ENCODE results near the gene SERINC5. TPM values are rescaled to one million over a fixed set of nuclear protein-coding genes. Genes with fewer than 3 reads are reported as not detected.
"Not testable (repeated sequence)": the region's sequence is repeated elsewhere in the genome, so short reads cannot be mapped to it uniquely, and the experiment has no call there.

SERINC5 gene
- total and polyA plus RNA-seq, 3 donors from 2014 or later: 62.3 to 217 (median 158) TPM

DNA sequence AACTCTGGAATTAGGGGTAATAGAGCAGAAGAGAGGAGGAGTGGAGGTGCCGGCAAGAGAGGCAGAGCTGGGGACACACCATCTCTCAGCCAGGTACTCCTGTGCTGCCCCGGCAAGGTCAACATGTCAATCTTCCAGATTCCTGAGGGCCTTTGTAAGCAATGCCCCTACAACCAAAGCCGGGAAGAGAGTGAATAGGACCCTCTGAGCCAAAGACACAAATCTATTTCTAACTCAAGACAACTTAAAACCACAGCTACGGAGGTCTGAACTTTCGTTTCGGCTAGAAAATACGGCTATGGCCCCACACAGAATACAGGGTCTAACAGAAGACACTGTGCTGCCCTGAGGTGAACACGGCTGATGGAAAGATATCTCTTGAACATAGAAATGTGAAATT lies 66.6 kb downstream of the SERINC5 start:
- WGBS, 2 donors: 32 to 37% methylated on average over 8 of the region's 8 CpGs
- Histone ChIP-seq H3K4me1 (peaks cover 85% of the 10 kb centered on the region), H3K36me3 (ENCODE audit: low read depth, missing control alignments) (no peaks in the 10 kb centered on the region), H3K27me3 (no peaks in the 10 kb centered on the region), H3K4me3 (peak overlapping the region in 1 of 2 donors; percentile 21), H3K9me3 (no peaks in the 10 kb centered on the region), H3K27ac (peak overlapping the region; percentile 78 to 89)
- no peak for DNase-seq
- TF ChIP-seq, protein P1, sequence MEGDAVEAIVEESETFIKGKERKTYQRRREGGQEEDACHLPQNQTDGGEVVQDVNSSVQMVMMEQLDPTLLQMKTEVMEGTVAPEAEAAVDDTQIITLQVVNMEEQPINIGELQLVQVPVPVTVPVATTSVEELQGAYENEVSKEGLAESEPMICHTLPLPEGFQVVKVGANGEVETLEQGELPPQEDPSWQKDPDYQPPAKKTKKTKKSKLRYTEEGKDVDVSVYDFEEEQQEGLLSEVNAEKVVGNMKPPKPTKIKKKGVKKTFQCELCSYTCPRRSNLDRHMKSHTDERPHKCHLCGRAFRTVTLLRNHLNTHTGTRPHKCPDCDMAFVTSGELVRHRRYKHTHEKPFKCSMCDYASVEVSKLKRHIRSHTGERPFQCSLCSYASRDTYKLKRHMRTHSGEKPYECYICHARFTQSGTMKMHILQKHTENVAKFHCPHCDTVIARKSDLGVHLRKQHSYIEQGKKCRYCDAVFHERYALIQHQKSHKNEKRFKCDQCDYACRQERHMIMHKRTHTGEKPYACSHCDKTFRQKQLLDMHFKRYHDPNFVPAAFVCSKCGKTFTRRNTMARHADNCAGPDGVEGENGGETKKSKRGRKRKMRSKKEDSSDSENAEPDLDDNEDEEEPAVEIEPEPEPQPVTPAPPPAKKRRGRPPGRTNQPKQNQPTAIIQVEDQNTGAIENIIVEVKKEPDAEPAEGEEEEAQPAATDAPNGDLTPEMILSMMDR (IDR thresholded peaks at IDR 0.05): no peak
- TF ChIP-seq POLR2A (IDR thresholded peaks at IDR 0.05): no peak
- intact Hi-C loops (cut with DNase I; ENCODE audit: low total_unique reads): no loop called here

- Histone ChIP-seq H3K36me3 (ENCODE audit: low read depth, missing control alignments) (no peaks in the 10 kb centered on the region), H3K4me3 (no peak overlapping the region), H3K27ac (peak overlapping the region; percentile 67 to 78), H3K4me1 (peaks cover 81% of the 10 kb centered on the region), H3K27me3 (no peaks in the 10 kb centered on the region), H3K9me3 (no peaks in the 10 kb centered on the region)
- intact Hi-C loops (cut with DNase I; ENCODE audit: low total_unique reads): no loop called here
- no peak for TF ChIP-seq POLR2A (IDR thresholded peaks at IDR 0.05)
- TF ChIP-seq, protein P1 (IDR thresholded peaks at IDR 0.05): no peak
- WGBS, 2 donors: 74 to 77% methylated on average over 6 of the region's 6 CpGs
- DNase-seq: no peak
These were observed 68.3 kb downstream of the SERINC5 start for GRCh38 chr5:80187421-80188090.

DNA sequence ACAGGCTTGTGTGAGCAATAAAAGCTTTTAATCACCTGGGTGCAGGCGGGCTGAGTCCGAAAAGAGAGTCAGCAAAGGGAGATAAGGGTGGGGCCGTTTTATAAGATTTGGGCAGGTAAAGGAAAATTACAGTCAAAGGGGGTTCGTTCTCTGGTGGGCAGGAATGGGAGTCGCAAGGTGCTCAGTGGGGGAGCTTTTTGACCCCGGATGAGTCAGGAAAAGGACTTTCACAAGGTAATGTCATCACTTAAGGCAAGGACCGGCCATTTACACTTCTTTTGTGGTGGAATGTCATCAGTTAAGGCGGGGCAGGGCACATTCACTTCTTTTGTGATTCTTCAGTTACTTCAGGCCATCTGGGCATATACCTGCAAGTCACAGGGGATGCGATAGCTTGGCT lies 70.3 kb downstream of the SERINC5 start:
- H3K27me3 ChIP-seq; intact Hi-C loops (cut with DNase I; ENCODE audit: low total_unique reads); H3K9me3 ChIP-seq; DNase-seq; H3K4me3 ChIP-seq; H3K36me3 ChIP-seq (ENCODE audit: low read depth, missing control alignments): not testable (repeated sequence)
- H3K4me1 ChIP-seq: peaks cover 71% of the 10 kb centered on the region
- peak overlapping the region in 1 of 2 donors; percentile 60 for H3K27ac ChIP-seq
- 81 to 88% methylated on average over 9 of the region's 9 CpGs for WGBS, 2 donors

DNA sequence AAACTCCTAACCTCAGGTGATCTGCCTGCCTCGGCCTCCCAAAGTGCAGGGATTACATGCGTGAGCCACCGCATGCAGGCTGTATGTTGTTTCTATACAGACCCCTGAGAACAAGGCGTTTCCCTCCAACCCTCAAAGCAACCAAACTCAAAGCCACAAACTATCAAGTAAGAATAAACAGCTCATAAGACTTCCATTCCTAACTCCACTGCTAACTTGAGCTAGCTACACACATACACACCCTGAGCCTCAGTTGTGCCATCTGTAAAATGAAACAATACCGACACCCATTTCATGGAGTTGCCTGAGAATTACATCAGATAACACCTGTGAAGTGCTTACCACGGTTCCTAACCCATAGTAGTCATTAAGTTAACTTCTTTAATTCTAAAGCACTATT lies 70.8 kb downstream of the SERINC5 start:
- WGBS, 2 donors: 93 to 97% methylated on average over 6 of the region's 6 CpGs

GRCh38 chr5:80184235-80185023 lies 71.4 kb downstream of the SERINC5 start:
- no peaks in the 10 kb centered on the region for H3K9me3 ChIP-seq
- H3K4me1 ChIP-seq: peaks cover 66% of the 10 kb centered on the region
- DNase-seq: no peak
- peak overlapping the region; percentile 59 to 60 for H3K27ac ChIP-seq
- no peaks in the 10 kb centered on the region for H3K36me3 ChIP-seq (ENCODE audit: low read depth, missing control alignments)
- TF ChIP-seq, protein P1 (IDR thresholded peaks at IDR 0.05): no peak
- TF ChIP-seq POLR2A (IDR thresholded peaks at IDR 0.05): no peak
- H3K27me3 ChIP-seq: no peaks in the 10 kb centered on the region
- H3K4me3 ChIP-seq: no peak overlapping the region
- intact Hi-C loops (cut with DNase I; ENCODE audit: low total_unique reads): no loop called here
- WGBS, 2 donors: 73 to 82% methylated on average over 5 of the region's 5 CpGs

More for the DNA sequence above, 70.8 kb downstream of the SERINC5 start:
- no peaks in the 10 kb centered on the region for H3K36me3 ChIP-seq (ENCODE audit: low read depth, missing control alignments)
- no peak for TF ChIP-seq POLR2A (IDR thresholded peaks at IDR 0.05)
- TF ChIP-seq, protein P1 (IDR thresholded peaks at IDR 0.05): no peak
- H3K27me3 ChIP-seq: no peaks in the 10 kb centered on the region
- peak overlapping the region; percentile 59 to 60 for H3K27ac ChIP-seq
- H3K4me3 ChIP-seq: no peak overlapping the region
- peaks cover 71% of the 10 kb centered on the region for H3K4me1 ChIP-seq
- DNase-seq: no peak
- no peaks in the 10 kb centered on the region for H3K9me3 ChIP-seq
- intact Hi-C loops (cut with DNase I; ENCODE audit: low total_unique reads): no loop called here

DNA sequence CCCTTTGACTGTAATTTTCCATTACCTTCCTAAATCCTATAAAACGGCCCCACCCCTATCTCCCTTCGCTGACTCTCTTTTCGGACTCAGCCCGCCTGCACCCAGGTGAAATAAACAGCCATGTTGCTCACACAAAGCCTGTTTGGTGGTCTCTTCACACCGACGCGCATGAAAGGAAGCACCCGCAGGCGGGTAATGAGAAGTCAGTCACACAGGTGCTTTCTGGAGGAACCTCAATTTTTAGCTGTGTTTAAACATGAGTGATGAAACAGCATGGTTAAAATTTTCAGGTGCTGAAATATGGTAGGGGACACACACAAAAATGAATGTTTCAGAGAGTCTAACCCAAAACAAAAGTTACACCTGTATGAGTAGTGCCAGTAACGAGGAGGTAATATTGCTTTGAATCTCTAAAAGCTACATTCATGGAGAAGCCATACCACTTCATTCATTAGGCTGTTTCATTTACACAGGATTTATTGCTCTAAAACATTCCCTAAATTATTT lies 72.1 kb downstream of the SERINC5 start:
- 78 to 81% methylated on average over 8 to 10 of the region's 10 CpGs for WGBS, 2 donors
- intact Hi-C loops (cut with DNase I; ENCODE audit: low total_unique reads): not testable (repeated sequence)
- H3K4me1 ChIP-seq: peaks cover 59% of the 10 kb centered on the region

More for the DNA sequence above, 72.1 kb downstream of the SERINC5 start:
- DNase-seq; H3K9me3 ChIP-seq; H3K27ac ChIP-seq; H3K36me3 ChIP-seq (ENCODE audit: low read depth, missing control alignments); H3K27me3 ChIP-seq; H3K4me3 ChIP-seq: not testable (repeated sequence)

All from testis (tissue), 3 donors.